KG1 (cell line): ENCODE measurements around the gene CNOT4.
"Not testable (repeated sequence)": the region's sequence is repeated elsewhere in the genome, so short reads cannot be mapped to it uniquely, and the experiment has no call there.

Source experiments
- DNase-seq: peaks from one replicate; lab custom pipeline; 2025; lab: John Stamatoyannopoulos, UW

CNOT4 gene

DNA sequence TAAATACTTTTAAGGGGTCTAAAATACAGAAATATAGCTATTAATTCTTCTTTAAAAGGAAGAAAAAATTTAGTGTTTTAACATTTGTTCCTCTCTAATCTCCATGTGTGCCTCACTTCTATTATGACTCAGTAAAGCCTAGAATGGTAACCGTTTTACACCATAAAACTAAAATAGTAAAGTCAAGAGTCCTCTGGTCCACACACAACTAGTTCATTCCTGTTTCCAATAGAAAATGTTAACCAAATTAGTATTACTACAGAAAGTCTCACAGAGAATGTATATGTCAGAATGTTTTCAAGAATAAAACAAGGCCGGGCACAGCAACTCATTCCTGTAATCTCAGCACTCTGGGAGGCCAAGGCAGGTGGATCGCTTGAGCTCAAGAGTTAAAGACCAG, 55.8 kb downstream of the CNOT4 start:
- DNase-seq = no peak

DNA sequence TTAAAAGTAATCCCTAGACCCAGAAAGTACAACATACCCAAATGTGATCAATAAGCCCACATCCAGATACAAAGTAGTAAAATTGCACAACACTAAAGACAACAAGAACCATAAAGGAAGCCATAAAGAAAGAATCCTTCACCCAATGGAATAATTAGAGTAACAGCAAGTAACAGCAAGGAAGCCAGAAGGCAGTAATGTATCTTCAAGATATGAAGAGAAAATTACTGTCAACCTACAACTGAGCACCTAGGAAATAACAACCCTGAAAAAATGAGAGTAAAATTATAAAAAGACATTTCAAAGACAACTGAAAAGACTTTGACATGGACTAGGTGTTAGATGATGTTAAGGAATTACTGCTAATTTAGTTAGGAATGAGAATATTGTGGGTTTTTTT, 60.5 kb downstream of the CNOT4 start:
- DNase-seq = no peak

DNA sequence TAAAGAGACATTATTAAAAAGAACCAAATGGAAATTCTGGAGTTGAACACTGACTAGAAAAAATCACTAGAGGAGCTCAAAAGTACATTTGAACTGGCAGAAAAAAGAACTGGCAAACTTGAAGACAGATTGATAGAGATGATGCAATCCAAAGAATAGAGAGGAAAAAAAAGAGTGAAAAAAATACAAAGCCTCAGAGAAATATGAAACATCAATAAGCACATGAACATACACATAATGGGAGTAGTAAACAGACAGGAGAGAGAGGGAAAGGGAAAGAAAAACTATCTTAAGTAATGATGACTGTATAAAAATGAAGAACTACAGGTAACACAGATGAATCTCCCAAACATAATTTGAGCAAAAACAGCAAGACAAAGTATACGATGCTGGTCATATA, 61.1 kb downstream of the CNOT4 start:
- no peak for DNase-seq

DNA sequence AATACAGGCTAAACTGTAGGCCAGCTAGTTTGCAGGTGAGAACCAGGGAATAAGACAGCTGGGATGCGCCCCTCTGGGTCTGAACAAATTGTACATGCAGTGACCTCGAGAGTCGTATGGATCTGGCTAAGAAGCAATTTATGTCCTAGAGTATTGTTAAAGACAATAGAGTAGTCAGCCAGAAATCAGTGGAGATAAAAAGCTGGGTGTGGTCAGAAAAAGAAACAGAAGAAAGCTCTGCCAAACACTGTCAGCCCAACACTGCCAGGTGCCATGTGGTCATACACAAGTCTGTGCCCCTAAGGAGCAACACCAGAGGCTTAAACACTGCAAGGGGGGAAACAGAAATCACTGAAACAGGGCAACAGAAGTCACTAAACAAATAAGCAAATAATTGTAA, 62.2 kb downstream of the CNOT4 start:
- DNase-seq = no peak

DNA sequence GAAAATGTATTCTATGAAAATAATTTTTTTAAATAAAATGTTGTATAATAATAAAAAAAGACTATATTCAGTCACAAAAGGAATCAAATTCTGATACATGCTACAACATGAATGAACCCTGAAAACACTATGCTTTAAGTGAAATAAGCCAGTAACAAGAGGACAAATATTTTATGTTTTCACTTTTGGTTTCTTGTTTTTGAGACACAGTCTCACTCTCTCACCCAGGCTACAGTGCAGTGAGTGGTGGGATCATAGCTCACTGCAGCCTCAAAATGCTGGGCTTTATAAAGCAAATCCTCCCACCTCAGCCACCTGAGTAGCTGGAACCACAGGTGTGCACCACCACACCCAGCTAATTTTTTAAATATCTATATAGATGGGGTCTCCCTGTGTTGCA, 64.2 kb downstream of the CNOT4 start:
- DNase-seq = no peak

DNA sequence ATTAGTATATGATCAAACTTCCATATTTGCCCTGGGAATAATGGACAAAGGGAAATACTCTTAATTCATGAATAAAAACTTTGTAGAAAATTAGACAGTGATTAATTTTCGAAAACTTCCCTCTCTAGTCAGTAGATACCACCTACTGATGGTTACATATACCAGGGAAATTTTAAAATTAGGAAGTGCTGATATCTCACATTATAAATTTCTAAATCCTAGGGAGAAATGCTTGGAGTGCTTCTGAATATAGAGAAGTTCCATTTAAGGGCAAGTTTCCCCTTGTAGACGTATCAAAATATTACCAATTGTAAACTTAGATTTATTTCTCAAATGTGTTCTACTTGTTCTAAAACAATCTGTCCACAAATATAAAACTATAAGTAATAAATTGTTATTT, 64.6 kb downstream of the CNOT4 start:
- not testable (repeated sequence) for DNase-seq

DNA sequence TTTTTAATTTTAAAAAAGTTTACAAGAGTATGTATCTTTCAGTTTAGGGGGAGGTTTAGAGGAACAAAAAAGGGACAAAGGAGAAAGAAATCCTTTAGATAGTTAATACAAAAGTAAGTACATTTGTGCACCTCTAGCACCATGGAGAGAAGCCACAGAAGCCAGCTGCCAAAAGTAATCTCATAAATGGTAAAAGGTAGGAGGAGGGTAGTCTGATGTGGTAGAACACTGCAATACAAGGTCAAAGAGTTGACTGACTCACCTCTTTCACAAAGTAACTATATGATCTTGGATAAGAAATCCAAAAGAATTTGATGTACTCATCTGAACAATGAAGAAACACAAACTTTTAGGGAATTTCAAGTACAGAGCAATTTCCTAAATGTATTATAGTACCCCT, 68.1 kb downstream of the CNOT4 start:
- no peak for DNase-seq

DNA sequence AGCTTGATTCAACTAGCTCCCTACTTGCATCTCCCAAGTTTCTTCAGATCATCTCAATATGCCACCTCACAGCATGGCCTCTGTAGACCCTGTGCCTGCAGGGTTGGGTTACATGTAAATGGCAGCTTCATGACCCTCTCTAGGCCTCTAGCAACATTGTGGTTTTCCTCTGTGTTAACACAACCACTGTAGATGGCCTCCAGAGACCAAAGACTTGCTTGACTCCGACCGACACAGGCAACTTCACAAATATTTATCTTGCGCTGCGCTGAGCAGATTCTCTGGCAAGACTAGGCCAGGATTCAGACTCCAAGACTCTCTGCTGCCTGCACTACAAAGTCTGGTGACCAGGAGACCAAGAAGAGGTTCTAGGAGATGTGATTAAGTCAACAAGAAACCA, 75.9 kb downstream of the CNOT4 start:
- no peak for DNase-seq

DNA sequence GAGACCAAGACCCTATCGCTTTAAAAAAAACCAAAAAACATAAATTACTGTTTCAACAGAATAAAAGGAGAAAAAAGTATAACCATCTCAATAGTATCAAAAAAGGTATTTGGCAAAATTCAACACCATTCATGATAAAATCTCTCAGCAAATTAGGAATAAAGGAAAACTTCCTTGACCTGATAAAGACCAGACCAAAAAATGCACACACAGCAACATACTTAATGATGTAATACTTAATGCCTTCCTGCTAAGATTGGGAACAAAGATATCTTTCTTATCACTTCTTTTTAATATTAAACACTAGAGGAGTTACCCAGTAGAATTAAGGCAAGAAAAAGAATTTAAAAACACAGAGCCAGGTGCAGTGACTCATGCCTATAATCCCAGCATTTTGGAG, 79.3 kb downstream of the CNOT4 start:
- no peak for DNase-seq

DNA sequence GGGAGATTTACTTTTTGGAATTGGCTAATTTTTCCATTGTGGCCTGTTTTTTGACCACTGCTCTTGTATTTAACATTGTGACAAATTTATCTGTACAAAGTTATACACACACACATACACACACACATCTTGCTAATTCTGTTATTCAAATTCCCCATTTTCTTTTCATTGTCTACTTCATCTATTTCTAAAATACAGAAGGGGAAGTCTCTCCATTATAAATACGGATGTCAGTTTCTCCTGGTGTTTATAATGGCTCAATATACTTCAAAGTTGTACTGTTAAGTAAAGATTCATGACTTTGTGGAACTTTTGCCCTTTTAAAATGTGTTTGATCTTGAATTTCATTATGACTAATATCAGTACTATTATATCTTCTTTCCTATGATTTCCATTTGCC, 81.0 kb downstream of the CNOT4 start:
- no peak for DNase-seq

DNA sequence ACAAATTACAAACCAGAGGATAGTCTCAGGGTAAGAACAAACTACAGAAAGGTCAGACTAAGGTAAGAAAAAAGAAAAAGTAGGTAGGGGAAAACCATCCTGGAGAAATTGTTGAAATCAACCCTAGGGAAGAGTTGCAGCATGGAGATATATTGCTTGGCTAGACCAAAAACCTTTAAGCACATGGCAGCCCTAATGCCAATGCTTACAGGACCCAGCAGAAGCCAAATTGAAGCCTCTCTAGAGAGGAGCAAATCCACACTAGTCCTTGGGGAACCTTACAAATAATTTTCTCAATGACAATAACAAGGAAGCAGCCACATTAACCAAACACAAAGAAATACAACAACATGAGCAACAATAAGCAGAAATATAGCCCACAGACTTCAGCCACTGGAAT, 81.9 kb downstream of the CNOT4 start:
- no peak for DNase-seq

DNA sequence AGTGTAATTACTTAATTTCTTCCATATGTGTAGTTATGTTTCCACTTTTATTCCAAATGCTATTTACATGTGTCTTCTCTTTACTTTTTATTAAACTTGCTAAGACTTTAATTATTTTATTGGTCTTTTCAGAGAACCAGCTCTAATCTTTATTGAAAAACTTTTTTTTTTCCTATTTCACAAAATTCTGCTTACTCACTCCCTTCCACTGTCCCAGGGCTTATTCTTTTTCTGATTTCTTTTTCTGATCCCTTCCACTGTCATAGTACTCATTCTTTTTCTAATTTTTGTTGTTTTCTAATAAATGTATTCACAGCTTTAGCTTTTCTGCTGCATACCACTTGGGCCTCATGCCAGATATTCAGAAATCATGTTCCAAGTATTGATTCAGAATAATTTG, 82.7 kb downstream of the CNOT4 start:
- DNase-seq = no peak

DNA sequence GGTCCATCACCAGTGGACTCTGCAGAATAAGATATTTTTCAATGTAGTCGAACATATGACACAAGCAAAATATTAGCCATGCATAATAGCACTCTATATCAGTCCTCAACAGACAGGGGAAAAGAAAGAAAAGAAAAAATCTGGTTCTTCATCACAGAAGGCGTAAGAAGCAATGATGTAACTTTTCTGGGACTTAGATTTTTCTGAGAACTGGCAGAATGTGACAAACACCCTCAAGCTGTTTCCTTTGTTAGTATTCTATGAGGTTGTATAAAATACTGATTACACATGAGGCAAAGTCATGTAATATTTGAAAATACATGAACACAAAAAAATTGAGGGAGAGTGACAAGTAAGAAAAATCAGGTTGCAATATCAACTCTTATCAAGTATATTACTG, 84.9 kb downstream of the CNOT4 start:
- DNase-seq = no peak

DNA sequence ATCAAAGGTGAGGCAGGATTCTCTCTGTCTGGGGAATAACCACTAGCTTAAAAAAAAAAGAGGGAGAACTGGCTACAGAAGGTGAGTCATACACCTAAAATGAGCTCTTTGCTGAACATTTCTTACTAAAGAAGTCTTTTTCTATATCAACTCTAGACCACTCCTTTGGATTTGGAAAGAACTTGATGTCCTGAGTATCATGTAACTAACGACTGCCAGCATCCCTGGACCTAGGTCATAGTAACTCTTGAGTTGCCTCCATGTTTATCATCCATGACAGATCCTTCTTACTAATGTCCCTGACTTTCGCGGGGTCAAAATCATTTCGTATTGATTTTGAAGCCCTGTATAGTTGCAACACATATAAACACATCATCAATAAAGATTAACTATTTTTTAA, 89.1 kb downstream of the CNOT4 start:
- DNase-seq = no peak

DNA sequence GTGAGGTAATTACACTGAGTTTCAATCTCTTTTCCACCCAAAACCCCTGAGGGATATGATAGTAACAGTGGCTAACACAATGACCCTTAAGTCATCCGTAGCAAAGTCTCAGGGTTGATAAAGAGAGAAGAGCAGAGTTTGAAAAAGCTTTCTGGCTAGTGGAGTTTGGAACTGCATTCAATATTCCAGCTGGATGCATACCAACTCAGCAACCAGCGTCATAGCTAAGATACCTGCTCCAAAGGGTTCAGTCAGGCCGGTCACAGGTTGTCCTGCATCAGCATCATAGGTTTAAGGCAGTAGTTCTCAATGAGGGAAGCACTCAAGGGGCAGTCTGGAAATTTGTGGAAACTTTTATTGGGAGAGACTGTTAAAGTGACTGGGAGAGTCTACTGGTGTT, 93.5 kb downstream of the CNOT4 start:
- DNase-seq = no peak

DNA sequence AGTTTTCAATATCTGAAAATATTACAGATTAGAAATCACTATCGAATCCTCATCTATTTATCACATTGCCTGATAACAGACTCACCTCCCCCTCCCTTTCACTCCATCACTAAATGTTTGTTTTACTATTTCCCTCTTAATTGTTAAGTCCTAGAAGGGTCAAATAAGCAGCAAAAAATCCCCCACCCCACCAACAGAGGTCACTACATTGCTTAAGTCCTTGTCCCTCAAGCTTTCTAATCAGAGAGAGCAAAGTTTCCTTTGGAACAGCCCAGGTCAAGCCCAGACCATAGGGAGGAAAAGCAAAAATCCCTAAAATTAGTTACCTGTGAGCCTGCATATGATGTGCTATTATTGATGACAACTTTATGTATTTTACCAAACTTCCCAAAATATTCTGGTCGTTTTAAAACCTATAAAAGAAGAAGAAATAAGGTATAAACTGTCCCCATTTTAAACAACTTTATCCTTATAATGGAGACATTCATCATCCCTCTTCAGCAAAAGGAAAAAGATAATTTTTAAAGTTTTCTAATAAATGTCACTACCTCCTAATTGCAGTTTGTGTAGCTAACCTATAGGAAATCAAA, 95.0 kb downstream of the CNOT4 start:
- DNase-seq = peak; percentile 1

DNA sequence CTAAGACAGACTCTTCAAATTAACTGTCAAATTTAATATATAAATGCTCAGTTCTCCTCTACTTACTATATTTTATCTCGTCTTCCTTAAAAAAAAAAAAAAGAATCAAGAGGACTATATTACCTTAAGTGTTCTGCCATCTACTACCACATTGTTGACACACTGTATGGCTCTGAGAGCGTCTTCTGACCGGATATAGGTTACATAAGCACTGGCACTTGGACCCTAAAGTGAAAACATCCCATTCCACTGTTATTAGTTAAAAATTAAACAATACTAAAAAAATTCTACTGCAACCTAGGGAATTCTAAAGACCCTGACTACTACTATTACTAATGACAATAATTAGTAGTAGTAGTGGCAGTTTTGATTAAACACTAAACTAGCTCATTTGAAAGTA, 95.7 kb downstream of the CNOT4 start:
- DNase-seq = no peak

DNA sequence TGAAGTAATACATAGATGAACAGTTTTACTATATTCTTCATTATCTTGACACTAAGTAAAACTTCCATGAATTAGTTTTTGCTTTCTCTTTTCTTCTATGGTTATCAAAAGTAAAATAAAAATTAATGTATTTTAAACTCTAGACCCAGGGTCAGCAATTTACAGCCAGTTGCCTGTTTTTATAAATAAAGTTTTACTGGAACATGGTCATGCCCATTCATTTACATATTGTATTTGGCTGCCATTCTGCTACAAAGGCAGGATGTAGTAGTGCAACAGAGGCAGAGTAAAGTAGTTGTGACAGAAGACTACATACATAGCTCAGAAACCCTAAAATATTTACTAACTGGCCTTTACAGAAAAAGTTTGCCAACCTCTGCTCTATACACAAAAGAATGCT, 98.8 kb downstream of the CNOT4 start:
- DNase-seq = no peak

DNA sequence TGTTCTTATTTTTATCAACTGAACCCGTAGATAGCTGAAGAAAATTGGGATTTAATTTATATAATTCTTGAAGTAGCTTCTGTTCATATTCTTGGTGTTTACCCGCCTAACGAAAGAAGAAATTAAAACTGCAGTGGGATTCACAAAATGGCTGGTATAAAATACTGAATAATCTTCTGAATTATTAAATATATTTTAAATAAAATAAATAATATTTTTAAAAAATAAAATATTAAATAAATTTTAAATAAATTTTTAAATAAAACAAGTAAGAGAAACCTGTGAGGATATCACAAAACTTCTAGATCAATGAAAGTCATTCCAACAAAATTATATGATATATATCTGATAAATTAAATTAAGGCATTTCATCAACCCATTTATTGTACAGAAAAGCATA, 99.4 kb downstream of the CNOT4 start:
- no peak for DNase-seq

DNA sequence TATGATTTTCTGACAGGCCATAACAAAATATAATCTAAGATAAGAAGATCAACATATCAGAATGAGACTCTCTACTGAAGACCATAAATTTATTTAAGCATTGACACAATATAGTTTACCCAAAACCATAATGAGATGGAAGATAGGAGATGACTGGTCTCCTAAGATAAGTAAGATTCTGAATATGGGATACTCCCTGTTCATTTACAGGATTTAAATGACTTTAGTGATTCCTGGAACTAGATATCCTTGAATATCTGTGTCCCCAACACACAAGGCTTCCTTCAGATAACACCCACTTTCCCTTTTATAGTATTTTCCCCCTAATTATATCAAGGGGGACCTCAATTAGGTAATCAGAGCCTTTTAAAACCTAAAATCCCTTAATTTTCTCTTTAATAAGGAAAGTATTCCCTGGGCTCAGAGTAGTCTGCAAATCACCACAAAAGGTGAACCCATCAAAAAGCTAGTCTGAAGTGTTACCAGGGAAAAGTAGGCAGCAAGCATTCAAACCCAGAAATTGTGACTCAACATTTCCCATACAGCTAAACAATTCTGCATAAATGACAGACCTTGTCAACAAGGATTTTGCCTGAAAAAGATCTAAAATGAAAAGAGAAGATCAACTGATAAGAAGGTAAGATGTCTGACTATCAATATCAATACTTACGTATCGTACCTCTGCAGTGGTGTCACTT, 99.9 kb downstream of the CNOT4 start:
- DNase-seq = no peak

DNA sequence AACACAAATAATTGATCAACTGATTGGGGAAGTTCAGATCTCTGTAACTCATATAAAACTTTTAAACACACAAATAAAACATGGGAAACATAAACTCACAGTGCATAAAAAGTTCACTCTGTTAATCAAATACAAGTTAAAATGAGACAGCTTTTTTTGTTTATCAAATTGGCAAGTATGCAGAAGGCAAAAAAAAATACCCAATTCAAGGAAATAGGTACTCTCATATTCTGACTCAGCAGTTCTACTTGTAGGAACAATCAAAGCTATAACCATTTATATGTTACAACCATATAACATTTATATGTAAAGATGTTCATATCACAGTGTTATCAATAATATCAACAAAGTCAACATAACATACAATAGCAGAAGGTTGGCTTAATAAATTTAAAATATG, 102.0 kb downstream of the CNOT4 start:
- DNase-seq = no peak

DNA sequence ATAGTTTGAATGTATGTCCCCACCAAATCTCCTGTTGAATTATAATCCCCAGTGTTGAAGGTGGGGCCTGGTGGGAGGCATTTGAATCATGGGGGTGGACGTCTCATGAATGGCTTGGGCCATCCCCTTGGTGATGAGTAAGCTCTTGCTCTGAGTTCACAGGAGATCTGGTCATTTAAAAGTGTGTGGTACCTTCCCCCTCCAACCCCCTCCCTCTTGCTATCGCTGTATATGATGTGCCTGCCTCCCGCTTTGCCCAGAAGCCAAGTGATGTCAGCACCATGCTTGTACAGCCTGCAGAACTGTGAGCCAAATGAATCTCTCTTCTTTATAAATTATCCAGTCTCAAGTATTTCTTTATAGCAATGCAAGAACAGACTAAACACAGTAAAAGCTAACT, 103.0 kb downstream of the CNOT4 start:
- DNase-seq = no peak

DNA sequence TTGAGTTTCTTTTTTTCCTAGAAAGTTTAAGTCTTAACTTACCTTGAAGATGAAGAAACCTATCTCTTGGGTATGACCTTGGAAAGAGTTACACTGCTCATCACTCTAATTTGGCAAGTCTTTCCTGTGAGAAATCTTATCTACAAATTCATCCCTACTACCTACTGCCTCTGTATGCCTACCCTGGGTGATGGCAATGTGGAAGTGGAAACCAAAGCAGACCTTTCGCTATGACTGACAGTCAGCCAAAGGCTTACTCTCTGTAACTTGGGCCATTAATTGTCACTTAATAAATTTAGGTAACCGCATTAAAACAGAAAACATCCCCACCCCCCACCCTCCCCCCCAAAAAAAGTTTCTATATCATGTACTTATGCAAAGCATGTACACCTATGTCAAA, 103.9 kb downstream of the CNOT4 start:
- no peak for DNase-seq

DNA sequence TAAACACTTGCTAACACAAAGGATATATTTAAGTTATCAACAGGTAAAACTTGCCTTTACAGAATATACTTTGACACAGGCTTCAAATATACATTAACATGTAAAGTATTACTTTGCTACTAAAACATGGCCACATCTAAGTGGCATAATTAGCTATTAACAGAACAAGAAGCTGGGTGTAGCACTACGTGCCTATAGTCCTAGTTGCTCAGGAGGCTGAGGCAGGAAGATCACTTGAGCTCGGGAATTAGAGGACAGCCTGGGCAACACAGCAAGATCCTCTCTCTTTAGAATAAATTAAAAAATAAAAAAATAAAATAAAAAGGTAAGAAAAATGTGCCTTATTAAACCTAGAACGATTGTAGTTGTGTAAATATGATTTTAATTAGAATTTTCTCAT, 106.6 kb downstream of the CNOT4 start:
- no peak for DNase-seq
